KMS-11 (cell line): ENCODE data around the gene UCK2.

ENCODE experiments used
- H2AFZ ChIP-seq: fragments of 200-600 bp; sonication (generic); 2 replicates; pipeline ENCODE4 v1.6.1; 2016; ENCODE audit warnings: antibody characterized with exemption, mixed run types, low read depth
- H3K27ac ChIP-seq: fragments of 200-600 bp; sonication (generic); 2 replicates; pipeline ENCODE4 v1.6.1; 2016; ENCODE audit warnings: mild to moderate bottlenecking, mixed run types
- H3K27me3 ChIP-seq: fragments of 200-600 bp; sonication (generic); 2 replicates; pipeline ENCODE4 v1.6.1; 2017; ENCODE audit warnings: mild to moderate bottlenecking, low read depth, mixed run types, moderate library complexity; ENCODE audit not compliant: insufficient read depth
- H3K36me3 ChIP-seq: fragments of 200-600 bp; sonication (generic); 2 replicates; pipeline ENCODE4 v1.6.1; 2017; ENCODE audit warnings: mild to moderate bottlenecking, mixed run types; ENCODE audit not compliant: insufficient read depth
- H3K4me1 ChIP-seq: fragments of 200-600 bp; sonication (generic); 2 replicates; pipeline ENCODE4 v1.6.1; 2016; ENCODE audit warnings: mild to moderate bottlenecking, low read depth, mixed run types; ENCODE audit not compliant: poor library complexity, severe bottlenecking
- H3K4me2 ChIP-seq: fragments of 200-600 bp; sonication (generic); 2 replicates; pipeline ENCODE4 v1.7.0; 2016; ENCODE audit warnings: mild to moderate bottlenecking, mixed run types
- H3K4me3 ChIP-seq: fragments of 200-600 bp; sonication (generic); IDR thresholded peaks from 2 replicates; pipeline ENCODE4 v1.6.1; 2017; ENCODE audit warnings: low read depth, low read length, mixed read lengths; ENCODE audit not compliant: insufficient read depth
- H3K79me2 ChIP-seq: fragments of 200-600 bp; sonication (generic); 2 replicates; pipeline ENCODE4 v1.6.1; 2016; ENCODE audit warnings: low read depth, mixed run types; ENCODE audit not compliant: insufficient read depth
- H3K9ac ChIP-seq: fragments of 200-600 bp; sonication (generic); 2 replicates; pipeline ENCODE4 v1.6.1; 2016; ENCODE audit warnings: mild to moderate bottlenecking, mixed run types
- H4K20me1 ChIP-seq: fragments of 200-600 bp; sonication (generic); 2 replicates; pipeline ENCODE4 v1.6.1; 2016; ENCODE audit warnings: mild to moderate bottlenecking, mixed run types; ENCODE audit not compliant: insufficient read depth
- TF ChIP-seq, protein P1 (sequence below): fragments of 200-600 bp; sonication (generic); conservative IDR thresholded peaks from 2 replicates; pipeline ENCODE4 v1.6.1; 2017; ENCODE audit warnings: low read depth, mild to moderate bottlenecking, antibody characterized with exemption, low read length, moderate library complexity, mixed read lengths

Gene UCK2

DNA sequence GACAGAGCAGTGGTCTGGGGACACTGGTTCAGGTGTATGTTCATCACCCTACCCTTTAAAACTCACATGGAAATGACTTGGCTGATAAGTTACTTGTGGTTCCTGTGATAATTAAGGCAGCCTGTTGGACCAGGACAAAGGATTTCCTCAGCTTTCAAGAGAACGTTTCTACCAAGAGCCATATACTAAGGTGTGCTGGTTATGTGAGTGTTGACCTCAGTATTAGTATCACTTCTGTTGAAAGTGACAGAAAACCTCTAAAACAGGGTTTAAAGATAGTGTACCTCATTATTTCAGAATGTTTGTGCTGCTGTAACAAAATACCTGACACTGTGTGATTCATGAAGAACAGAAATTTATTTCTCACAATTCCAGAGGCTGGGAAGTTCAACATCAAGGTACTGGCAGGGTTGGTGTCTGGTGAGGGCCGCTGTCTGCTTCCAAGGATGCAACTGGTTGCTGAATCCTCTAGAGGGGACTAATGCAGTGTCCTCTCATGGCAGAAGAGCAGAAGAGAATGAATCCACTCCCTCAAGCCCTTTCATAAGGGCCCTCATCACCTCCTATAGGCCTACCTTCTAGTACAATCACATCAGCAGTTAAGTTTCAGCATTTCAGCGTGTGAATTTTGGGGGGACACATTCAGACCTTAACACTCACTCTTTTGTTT, 54.9 kb downstream of the UCK2 start:
- no peak overlapping the region for H3K4me2 ChIP-seq
- no peaks in the 10 kb centered on the region for H3K27me3 ChIP-seq
- peaks cover 100% of the 10 kb centered on the region for H3K79me2 ChIP-seq
- TF ChIP-seq, protein P1, sequence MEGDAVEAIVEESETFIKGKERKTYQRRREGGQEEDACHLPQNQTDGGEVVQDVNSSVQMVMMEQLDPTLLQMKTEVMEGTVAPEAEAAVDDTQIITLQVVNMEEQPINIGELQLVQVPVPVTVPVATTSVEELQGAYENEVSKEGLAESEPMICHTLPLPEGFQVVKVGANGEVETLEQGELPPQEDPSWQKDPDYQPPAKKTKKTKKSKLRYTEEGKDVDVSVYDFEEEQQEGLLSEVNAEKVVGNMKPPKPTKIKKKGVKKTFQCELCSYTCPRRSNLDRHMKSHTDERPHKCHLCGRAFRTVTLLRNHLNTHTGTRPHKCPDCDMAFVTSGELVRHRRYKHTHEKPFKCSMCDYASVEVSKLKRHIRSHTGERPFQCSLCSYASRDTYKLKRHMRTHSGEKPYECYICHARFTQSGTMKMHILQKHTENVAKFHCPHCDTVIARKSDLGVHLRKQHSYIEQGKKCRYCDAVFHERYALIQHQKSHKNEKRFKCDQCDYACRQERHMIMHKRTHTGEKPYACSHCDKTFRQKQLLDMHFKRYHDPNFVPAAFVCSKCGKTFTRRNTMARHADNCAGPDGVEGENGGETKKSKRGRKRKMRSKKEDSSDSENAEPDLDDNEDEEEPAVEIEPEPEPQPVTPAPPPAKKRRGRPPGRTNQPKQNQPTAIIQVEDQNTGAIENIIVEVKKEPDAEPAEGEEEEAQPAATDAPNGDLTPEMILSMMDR = no peak
- no peak overlapping the region for H2AFZ ChIP-seq
- peaks cover 31% of the 10 kb centered on the region for H3K4me1 ChIP-seq
- H3K36me3 ChIP-seq = no peaks in the 10 kb centered on the region
- H3K27ac ChIP-seq = no peak overlapping the region
- peaks cover 75% of the 10 kb centered on the region for H4K20me1 ChIP-seq
- no peak overlapping the region for H3K9ac ChIP-seq
- no peak overlapping the region for H3K4me3 ChIP-seq

DNA sequence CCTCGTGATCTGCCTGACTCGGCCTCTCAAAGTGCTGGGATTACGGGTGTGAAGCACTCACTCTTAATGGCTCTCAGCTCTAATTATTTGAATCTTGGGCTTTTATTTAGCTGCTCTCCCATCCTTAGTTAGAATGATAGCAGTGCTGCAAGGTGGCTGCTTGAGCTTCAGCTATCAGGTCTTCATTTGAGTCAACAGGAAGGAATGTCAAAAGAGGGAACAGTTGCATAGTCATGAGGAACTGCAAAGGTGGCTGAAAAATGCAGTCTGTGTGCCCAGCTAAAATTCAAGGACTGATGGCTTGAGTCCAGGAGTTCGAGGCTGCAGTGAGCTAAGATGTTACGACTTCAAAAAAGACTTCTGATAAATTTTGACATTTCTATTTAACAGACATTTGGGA, 55.6 kb downstream of the UCK2 start:
- H3K27me3 ChIP-seq = no peaks in the 10 kb centered on the region
- H3K9ac ChIP-seq = no peak overlapping the region
- H3K79me2 ChIP-seq = peaks cover 100% of the 10 kb centered on the region
- no peak overlapping the region for H3K27ac ChIP-seq
- no peak overlapping the region for H3K4me3 ChIP-seq
- H3K4me1 ChIP-seq = peaks cover 38% of the 10 kb centered on the region
- no peak overlapping the region for H3K4me2 ChIP-seq
- no peaks in the 10 kb centered on the region for H3K36me3 ChIP-seq
- TF ChIP-seq, protein P1 = no peak
- H4K20me1 ChIP-seq = peaks cover 75% of the 10 kb centered on the region
- no peak overlapping the region for H2AFZ ChIP-seq

DNA sequence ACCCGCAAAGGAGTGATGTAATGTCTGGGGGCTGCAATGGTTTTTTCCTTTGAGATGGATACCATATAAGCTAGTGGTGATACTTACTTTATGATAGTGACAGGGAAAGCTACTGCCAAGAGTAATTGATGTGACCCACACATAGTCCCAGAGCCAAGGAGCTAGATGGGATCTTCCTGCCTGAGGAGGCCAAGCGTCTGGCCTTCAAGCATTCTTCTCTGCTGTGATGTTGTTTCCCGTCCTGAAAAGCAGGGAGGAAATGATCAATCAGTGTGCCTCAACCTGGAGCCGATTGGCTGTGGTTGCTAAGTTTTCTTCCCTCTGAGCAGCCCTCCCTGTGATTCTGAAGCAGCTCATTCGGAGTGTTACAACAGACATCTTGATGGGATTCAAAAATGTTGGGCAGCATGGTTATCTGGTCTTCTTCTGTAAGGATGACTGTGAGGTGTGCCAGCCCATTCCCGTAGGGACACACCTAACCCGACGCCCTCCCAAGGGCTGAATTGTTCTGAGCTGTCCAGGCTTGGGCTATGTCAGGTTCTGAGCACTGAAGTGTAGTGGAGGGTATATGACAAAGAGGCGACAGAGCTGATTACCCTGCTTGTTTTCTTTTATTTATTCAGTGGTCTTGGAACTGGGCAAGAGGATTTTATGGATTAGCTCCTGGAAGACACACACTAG, 56.7 kb downstream of the UCK2 start:
- no peak overlapping the region for H3K4me2 ChIP-seq
- no peaks in the 10 kb centered on the region for H3K27me3 ChIP-seq
- no peak overlapping the region for H3K9ac ChIP-seq
- TF ChIP-seq, protein P1 = no peak
- peaks cover 85% of the 10 kb centered on the region for H4K20me1 ChIP-seq
- H3K36me3 ChIP-seq = no peaks in the 10 kb centered on the region
- H3K4me1 ChIP-seq = peaks cover 38% of the 10 kb centered on the region
- H3K79me2 ChIP-seq = peaks cover 100% of the 10 kb centered on the region
- no peak overlapping the region for H2AFZ ChIP-seq
- no peak overlapping the region for H3K4me3 ChIP-seq
- H3K27ac ChIP-seq = no peak overlapping the region

DNA sequence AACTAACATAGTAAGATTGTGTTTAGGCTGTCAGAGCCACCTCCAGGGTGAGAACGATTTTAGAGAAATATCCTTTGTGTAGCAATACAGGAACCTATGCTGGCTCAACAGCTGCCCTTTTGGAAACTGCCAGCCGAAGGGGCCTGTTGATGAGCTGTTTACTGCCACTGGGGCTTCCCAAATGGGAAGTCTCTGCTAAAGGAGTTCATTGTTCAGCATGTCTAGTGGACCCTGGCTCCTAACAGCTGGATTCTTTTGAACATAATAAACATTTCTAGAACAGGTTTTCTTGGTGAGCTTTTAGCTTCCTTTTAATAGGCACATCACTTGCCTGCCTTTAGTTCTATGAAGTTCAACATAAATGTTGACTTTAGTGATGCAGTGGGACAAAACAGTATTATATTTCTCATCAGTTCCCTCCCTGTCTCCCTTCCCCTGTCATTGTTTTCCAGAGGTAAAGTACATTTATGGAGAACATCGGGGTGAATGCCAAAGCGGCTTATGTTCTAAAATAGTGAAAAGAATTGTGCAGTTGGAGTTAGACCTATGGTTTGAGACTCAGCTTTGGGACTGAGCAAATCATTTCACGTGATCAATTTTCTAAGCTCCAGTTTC, 57.4 kb downstream of the UCK2 start:
- H3K4me1 ChIP-seq = peaks cover 38% of the 10 kb centered on the region
- no peaks in the 10 kb centered on the region for H3K36me3 ChIP-seq
- no peak overlapping the region for H3K9ac ChIP-seq
- no peaks in the 10 kb centered on the region for H3K27me3 ChIP-seq
- no peak overlapping the region for H2AFZ ChIP-seq
- H4K20me1 ChIP-seq = peaks cover 86% of the 10 kb centered on the region
- peaks cover 100% of the 10 kb centered on the region for H3K79me2 ChIP-seq
- no peak overlapping the region for H3K4me3 ChIP-seq
- H3K4me2 ChIP-seq = no peak overlapping the region
- TF ChIP-seq, protein P1 = no peak
- no peak overlapping the region for H3K27ac ChIP-seq
